Left colon (tissue), 2 donors: ENCODE results near the gene SCNN1A. TPM values are rescaled to one million over a fixed set of nuclear protein-coding genes. Genes with fewer than 3 reads are reported as not detected.

Experiments
- ATAC-seq: fragments of 200-7000 bp; cut with Tn5 transposase; one replicate; pipeline ENCODE4 v1.9.1; 2020; ENCODE audit warnings: mild to moderate bottlenecking, moderate library complexity
- DNase-seq, 2 donors: peaks; one replicate each; pipeline ENCODE4 v3.0.0-alpha.2; 2020
- intact Hi-C, 2 donors: fragments of 100-400 bp; cut with DNase I in 1 of 2; cut with micrococcal nuclease in 1 of 2; formaldehyde crosslinking; loops; one replicate each; pipeline versions ENCODE4 v1.11.2 to v1.14.0; 2022; cut with DNase I, micrococcal nuclease
- total RNA-seq, 2 donors: library from RNA; stranded (reverse); fragmentation: NEBNext Ultra II Directional; extraction: Animal tissue kit (Norgen Biotek cat#: 25700); gene quantifications; one replicate each; pipeline ENCODE4 v1.2.1, GENCODE V29; 2021
- donor health status: DM: no; HTN: no; CAD: no.
- donor health status: DM: yes; HTN: yes; CAD: no.

Gene SCNN1A
- total RNA-seq, 2 donors from 2014 or later = 289 to 459 TPM

DNA sequence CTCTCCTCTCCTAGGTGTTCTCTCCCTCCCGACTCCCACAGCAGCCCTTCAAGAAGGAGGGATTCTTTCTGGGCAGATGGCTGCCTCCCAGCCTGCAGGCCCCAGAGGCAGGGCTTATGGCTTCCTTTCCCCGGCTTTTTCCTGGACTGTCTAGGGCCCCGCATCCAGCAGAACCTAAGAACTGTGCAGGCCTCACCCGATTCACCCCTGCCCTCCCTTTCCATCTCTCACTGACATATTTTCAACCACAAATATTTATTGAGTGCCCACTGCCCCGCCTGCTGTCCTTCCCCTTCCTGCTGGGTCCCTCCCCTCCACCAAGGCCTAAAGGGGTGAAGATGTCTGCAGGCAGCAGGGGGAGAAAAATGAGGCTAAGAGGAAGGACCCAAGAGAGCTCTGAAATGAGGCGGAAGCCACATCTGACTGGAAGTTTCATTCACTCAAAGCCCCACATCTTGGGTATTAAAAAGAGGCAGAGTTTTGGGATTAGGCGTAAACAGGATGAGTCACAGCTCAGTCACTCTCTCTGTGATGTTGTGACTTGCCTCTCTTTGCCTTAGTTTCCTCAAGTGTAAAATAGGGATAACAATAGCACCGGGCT is 2.9 kb downstream of the SCNN1A start:
- peak; percentile 50 to 72 for DNase-seq
- ATAC-seq = peak; percentile 2
- intact Hi-C loops = no loop called here

DNA sequence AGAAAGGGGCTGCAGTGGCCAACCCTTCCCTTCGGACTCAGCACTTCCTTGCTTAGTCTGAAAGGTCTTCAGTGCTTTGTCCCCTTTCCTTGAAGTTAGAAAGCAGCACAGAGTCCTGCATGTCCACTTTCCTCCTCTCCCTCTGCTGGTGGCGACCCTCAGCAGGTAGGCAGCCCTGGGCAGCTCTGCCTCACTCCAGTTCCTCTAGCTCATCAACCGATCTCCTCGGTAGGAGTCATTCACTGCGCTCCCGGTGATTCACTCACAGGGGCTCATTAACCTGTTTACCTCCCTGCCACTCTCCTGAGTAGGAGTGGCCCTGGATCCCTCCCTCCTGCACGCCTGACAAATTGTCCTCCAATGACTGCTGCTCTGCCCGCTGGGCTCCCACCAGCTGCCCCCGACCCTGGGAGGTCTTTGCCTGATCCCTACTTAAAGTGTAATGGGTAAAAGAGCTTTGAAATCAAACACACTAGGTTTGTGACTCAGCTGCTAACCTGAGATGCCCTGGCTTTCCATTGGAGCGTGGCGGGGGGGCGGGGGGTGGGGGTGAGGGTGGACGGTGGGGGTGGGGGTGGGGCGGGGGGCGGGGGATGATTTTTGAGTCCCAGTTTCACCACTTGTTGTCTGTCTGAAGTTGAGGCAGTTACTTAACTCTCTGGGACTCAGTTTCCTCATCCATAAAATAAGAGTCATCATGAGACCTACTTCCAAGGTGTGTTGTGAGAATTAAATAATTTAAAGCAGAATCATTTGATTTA is 4.2 kb downstream of the SCNN1A start:
- intact Hi-C loops = no loop called here
- ATAC-seq = peak; percentile 52
- peak; percentile 77 to 89 for DNase-seq

DNA sequence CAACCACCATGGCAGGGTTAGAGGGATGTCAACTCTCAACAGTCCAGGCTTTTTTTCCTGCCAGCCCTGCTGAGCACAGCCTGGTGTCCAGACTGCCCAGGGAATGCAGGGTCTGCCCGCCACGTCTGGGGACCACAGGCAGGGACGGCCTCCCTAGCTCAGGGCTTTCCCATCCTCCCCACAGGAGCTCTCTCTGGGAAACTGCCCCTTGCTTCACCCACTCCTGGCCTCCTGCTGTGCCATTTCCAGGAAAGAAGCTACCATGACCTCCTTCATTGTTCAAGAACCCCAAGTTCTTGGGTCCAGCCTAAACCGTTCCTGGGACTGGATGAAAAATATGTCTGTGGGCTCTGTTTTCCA is 4.8 kb downstream of the SCNN1A start:
- no peak for DNase-seq
- ATAC-seq = no peak
- intact Hi-C loops = no loop called here

DNA sequence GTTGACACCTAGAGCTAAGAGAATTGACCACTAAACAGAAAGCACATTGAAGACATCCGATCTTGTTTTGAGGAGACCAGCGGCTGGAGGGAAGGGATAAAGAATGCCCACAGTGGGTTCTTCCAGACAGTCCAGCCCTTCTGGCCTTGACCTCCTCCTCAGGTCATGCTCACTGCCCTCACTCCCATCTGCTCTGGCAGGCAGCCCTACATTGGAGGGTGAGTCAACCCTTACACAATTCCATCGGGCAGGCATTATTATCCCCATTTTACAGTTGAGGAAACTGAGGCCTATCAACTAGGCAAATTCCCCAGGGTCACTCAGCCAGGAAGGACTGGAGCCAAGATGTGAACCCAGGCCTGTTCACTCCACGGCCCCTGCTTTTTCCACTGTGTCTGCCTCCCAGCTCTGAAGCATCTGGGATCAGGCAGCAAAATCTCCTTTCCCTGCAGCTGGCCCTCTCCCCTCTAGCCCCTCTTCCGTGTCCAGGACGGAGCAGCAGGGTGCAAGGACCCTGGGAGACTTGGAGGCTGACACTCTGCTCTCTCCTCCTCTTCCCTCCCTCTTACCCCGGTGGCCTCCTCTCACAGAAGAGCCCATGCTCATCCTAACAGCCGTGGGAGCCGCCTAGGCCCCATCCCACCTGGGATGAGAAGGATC is 5.3 kb downstream of the SCNN1A start:
- ATAC-seq (no peak), DNase-seq (no peak)
- intact Hi-C loops = no loop called here

DNA sequence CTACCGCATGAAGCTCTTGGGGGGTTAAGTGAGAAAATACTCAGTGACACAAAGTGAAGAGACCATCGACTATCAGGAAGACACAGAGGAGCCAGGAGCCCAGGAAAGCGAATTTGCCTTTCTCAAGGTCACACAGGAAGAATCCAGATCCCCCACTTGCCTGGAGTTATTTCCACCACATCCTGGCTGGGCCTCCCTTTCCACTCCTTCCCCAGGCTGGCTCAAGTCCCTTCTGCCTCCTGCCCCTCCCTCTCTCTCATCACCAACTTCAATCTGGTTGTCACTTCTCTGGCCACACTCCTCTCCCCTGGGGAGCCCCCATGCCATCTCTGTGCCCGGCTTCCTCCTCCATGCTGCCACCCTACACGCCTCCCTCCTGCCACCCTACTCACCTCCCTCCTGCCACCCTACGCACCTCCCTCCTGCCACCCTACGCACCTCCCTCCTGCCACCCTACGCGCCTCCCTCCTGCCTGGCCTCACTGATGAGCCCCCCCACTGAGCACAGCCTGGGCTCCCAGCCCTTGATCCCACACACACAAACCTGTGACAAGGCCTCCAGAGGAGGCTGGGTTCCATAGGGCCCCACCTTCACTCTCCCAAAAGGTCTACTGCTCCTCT is 6.3 kb downstream of the SCNN1A start:
- DNase-seq = peak in 1 of 2 donors; percentile 63
- ATAC-seq = peak; percentile 16
- intact Hi-C loops = no loop called here

DNA sequence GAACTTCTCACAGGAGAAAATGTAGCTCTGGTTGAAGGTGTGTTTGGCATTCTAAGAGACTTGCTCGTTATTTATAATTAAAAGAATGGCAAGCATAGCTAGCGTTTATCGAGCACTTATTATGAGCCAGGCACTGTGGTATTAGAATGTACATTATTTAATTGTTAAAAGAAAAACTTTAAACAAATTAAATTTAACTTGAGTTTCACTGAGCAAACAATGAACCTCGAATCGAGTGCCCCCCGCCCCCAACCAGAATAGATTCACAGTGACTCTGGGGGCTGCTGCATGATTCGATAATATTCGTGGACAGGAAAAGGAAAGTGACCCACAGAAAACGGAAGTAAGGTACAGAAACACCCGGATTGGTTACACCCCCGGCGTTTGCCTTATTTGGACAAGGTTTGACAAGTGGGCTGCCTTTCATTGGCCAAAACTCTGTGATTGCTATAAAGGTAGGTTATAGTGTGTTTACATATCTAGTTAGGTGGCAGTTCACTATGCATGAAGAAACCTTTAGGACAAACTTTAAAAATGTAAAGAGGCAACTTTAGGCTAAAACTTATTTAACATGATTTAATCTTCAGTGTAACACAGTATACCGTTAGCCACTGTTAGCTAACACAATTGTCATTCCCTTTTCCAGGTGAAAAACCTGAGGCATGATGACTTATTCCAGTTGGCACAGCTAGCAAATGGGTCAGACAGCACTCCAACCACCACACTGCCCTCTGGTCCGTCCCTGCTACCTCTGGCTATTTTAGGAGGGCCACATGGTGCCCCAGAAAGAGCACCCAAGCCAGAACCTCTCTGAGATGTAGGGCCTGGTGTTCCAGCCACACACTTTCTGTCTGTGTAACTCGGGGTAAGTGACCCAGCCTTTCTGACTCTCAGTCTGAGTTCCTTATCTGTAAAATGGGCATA is 7.1 kb downstream of the SCNN1A start:
- ATAC-seq (no peak), DNase-seq (no peak)
- intact Hi-C loops = no loop called here

DNA sequence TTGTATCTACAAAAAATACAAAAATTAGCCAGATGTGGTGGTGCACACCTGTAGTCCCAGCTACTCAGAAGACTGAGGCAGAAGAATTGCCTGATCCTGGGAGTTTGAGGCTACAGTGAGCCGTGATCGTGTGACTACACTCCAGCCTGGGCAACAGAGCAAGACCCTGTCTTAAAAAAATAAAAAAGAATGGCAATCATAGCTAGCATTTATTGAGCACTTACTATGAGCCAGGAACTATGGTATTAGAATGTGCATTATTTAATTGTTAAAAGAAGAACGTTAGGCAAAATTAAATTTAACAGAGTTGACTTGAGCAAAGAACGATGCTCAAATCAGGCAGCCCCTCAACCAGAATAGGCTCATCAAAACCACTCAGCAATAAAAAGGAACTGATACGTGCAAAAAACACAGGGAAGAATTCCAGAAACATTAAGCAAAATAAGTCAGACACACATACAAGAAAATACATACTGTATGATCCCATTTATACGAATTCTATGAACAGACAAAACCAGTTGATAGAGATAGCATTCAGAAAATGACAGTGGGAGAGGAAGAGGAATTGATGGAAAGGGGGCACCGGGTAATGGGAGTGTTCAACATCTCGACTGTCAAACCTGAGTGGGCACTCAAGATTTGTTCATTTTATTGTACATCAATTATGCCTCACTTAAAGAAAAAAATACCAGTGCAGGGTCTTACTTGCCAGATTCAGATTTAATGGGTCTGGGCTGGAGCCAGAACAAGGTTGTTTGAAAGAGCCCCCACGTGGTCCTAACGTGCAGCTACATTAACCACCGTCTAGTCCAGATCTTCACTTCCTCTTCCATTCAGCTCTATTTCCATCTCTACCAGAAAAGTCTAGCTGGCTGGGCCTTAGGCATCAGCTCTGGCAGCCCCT is 8.0 kb downstream of the SCNN1A start:
- intact Hi-C loops = no loop called here
- DNase-seq (no peak), ATAC-seq (no peak)

DNA sequence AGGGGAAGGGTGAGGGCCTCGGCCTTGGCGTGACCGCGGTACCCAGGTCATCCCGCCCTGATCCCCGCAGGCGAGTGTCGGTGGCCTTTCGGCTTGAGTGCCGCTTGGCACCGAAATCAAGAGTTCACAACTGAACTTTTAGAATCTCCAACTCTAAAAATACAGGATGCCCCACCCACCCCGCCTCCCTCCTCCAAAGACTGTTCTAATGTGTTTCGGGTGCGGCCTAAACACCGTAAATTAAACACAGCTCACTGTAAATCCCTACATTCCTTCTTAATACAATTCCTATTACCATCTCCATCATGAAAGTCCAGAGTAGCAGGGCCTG is 11.4 kb downstream of the SCNN1A start:
- DNase-seq (peak in 1 of 2 donors; percentile 81), ATAC-seq (peak; percentile 12)

DNA sequence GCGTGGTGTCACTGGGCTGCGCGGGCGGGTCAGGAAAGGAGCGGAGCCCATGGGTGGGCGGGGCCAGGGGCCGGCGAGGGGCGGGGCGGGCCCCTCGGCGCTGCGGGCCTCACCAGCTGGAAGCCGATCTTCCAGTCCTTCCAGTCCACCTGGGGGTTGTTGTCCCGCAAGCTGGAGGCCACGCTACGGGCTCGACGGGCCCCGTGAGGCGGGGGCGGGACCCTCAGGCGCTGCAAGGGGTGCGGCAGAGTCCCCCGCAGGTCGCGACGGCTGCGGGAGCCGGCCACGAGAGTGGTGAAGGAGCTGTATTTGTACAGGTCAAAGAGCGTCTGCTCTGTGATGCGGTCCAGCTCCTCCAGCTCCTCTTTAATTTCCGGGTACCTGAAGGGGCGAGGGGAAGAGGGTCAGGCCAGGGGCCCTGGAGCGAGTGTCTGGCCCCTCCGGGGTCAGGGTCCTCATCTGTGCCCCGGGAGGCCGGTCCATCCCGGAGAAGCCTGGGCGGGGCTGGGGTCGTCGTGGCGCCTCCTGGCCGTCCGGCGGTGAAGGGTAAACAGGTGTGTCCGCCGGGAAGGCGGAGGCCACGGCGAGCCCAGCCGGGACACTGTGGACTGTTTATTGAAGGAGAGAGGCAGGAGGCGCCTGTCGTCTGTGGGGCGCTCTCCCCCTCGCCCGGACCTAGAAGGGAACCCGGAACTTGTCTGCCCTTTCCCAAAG is 11.9 kb downstream of the SCNN1A start:
- intact Hi-C loops = no loop called here
- DNase-seq = peak; percentile 87 to 90
- ATAC-seq = peak; percentile 64

More for the DNA sequence above, 11.4 kb downstream of the SCNN1A start:
- intact Hi-C loops = no loop called here

DNA sequence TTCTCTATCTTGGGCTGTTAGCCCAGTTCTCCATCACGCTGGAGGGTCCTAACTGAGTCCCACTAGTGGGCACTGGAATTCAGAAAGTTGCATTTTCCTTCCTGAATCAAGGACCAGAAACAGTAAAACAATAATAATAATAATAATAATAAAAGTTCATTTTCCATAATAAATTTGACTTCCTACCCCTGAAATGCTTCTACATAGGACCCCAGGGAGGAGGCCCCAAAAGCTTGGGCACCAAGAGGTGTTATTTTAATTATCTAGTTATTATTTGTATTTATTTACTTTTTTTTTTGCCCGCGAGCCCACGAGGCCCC is 12.4 kb downstream of the SCNN1A start:
- DNase-seq (no peak), ATAC-seq (no peak)
- intact Hi-C loops = no loop called here

DNA sequence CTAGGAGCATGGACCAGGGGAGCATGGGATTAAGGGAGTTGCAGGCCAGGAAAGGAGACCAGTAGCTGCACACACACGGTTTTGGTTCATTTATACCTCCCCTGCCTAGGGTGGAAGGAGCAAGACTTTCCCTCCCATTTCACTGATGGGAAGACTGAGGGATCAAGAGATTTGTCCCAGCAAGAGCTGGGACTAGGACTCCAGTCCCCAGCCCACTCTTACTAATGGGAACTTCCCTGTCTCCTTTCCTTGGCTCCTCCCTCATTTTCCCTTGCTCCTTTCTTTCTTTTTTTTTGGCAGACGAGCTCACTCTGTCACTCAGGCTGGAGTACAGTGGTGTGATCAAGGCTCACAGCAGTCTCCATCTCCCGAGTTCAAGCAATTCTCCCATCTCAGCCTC is 13.0 kb downstream of the SCNN1A start:
- intact Hi-C loops = no loop called here
- DNase-seq (peak in 1 of 2 donors; percentile 18), ATAC-seq (no peak)

DNA sequence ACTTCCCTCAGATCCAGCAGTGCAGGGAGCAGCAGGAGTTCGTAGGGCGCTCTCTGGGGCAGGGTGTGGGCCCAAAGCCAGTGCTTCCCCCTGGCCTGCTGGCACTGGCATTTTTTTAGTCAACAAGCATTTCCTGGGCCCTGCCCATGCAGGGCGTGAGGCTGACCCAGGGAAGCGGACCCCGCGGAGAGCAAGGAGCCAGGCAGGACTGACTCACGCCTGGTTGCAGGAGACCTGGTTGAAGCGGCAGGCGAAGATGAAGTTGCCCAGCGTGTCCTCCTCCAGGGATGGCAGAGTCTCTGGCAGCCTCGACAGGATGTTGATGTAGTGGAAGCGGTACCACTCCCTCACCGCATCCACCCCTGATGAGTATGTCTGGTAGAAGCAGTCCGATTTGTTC is 13.5 kb downstream of the SCNN1A start:
- ATAC-seq (peak; percentile 45), DNase-seq (peak; percentile 81 to 90)
- intact Hi-C loops = no loop called here

DNA sequence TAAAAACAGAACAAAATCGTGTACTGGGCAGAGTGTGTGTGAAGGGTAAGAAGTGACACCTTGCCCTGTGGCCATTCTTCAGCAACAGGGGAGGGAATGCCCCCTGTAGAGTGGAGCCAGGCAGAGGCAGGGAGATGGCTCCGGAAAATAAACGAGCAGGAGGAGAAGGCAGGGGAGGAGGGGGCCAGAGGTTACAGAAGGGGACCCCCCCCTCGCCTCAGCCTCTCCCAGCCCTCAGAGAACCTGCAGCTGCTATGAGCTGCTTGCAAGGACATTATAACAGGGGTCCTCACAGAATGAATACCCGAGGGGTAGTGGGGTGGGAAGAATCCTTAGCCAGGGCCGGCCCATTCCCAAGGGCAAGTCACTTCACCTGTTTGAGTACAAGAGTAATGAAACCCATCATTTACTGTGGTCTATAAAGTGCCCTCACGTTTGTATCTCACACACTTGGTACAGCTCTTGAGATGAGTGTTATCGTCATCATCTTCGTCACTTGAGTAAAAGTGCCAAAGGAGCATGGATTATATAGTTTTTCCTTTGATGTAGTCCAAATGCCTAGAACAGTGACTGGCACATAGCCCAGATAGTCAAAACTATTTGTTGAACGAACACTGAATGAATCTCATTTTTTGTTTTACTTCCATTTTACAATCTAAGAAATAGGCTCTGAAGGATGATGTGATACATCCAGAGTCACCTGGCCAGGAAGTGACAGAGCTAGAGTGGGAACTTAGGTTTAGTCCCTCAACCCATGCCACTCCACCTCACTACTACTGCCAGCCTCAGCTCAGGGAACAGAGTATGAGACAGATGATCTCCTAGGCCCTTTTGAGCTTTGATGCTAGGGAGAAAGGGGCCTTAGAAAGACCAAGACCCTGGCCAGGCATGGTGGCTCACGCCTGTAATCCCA is 14.5 kb downstream of the SCNN1A start:
- intact Hi-C loops = no loop called here
- no peak for ATAC-seq
- no peak for DNase-seq

DNA sequence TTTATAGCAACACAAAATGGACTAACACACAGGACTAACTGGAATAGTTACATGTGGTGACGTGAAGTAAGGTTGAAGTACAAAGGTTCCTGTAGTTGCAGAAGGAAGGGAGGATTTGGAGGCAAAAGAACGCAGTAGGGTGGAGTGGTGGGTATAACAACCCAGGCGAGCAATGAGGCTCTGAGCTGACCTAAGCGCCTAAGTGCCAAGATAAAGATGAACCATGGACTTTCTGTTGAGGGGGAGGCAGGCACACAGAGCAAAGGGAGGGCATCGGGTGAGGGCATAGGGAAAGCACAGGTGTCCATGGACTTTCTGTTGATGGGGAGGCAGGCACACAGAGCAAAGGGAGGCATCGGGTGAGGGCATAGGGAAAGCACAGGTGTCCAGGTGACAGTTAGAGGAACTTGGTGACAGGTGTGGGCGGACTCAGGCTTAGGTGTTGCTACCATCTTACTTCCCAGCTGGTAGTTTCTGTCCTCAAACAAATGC is 15.2 kb downstream of the SCNN1A start:
- intact Hi-C loops = no loop called here
- peak; percentile 59 for ATAC-seq
- peak; percentile 55 to 83 for DNase-seq

DNA sequence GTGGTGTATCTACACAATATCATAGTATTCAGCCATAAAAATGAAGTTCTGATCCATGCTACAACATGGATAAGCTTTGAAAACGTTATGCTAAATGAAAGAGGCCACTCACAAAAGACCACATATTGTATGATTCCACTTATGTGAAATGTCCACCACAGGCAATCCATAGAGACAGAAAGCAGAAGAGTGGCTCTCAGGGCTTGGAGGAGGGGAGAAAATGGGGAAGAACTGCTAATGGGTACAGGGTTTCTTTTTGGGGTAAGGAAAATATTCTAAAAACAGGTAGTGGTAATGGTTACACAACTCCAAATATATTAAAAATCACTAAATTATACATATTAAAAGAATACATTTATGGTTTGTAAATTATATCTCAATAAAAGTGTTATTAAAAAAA is 16.5 kb downstream of the SCNN1A start:
- DNase-seq (no peak), ATAC-seq (no peak)
- intact Hi-C loops = no loop called here

DNA sequence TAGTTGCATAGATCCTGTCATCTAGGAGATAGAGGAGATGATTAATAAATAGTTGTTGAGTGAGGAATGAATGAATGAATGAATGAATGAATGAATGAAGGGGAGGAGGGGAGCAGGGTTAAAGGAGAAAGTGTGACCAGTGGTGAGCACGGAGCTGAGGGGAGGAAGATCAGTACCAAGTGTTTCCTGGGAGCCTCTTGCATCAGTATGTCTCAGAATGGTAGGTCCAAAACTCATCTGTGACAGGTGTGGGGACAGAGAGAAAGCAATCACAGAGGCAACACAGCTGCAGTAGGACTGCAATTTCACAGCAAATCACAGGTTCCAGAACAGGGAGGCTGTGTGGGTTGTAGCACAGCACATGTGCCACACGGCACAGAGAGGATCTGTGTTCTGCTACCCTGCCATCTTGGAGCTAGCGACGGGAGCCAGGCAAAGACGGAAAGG is 19.0 kb downstream of the SCNN1A start:
- ATAC-seq (no peak), DNase-seq (no peak)
- intact Hi-C loops = no loop called here
